ENCODE data around the gene KRTAP9-7. TPM values are rescaled to one million over a fixed set of nuclear protein-coding genes. Genes with fewer than 3 reads are reported as not detected.

KRTAP9-7 gene
- total RNA-seq, 1 experiment from 2014 or later, result not detected

- DNase-seq (ENCODE audit: low read depth), result no peak
Observed at GRCh38 chr17:41271858-41272257, 3.6 kb upstream of the KRTAP9-7 start.

- DNase-seq (ENCODE audit: low read depth), result peak; percentile 65
Observed at GRCh38 chr17:41278176-41278955, 2.9 kb downstream of the KRTAP9-7 start.

GRCh38 chr17:41284043-41284442 is 8.5 kb downstream of the KRTAP9-7 start:
- DNase-seq (ENCODE audit: low read depth), result peak; percentile 42

- DNase-seq (ENCODE audit: low read depth), result peak; percentile 29
Observed at GRCh38 chr17:41284546-41284945, 9.0 kb downstream of the KRTAP9-7 start.

- no peak for DNase-seq (ENCODE audit: low read depth)
Observed at GRCh38 chr17:41287050-41287449, 11.6 kb downstream of the KRTAP9-7 start.

GRCh38 chr17:41294016-41294415 is 18.5 kb downstream of the KRTAP9-7 start:
- DNase-seq (ENCODE audit: low read depth), result no peak

GRCh38 chr17:41296846-41297245 is 21.3 kb downstream of the KRTAP9-7 start:
- DNase-seq (ENCODE audit: low read depth), result no peak

GRCh38 chr17:41298458-41299135 is 23.1 kb downstream of the KRTAP9-7 start:
- no peak for DNase-seq (ENCODE audit: low read depth)

GRCh38 chr17:41301204-41301790 is 25.8 kb downstream of the KRTAP9-7 start:
- peak; percentile 64 for DNase-seq (ENCODE audit: low read depth)

GRCh38 chr17:41301916-41302901 is 26.7 kb downstream of the KRTAP9-7 start, which contains the start of gene KRTAP29-1:
Gene KRTAP29-1, minus strand, starts transcription at chr17:41302851. Its CDS starts 0 bp downstream, at chr17:41302851.
- no peak for DNase-seq (ENCODE audit: low read depth)

GRCh38 chr17:41302981-41303380 is 27.5 kb downstream of the KRTAP9-7 start:
- no peak for DNase-seq (ENCODE audit: low read depth)

- no peak for DNase-seq (ENCODE audit: low read depth)
Observed at GRCh38 chr17:41304091-41304490, 28.6 kb downstream of the KRTAP9-7 start.

GRCh38 chr17:41307647-41308046 is 32.1 kb downstream of the KRTAP9-7 start:
- no peak for DNase-seq (ENCODE audit: low read depth)

- no peak for DNase-seq (ENCODE audit: low read depth)
Observed at GRCh38 chr17:41308251-41308917, 32.9 kb downstream of the KRTAP9-7 start.

GRCh38 chr17:41308918-41309359 is 33.4 kb downstream of the KRTAP9-7 start, which contains the start of gene KRTAP16-1:
Gene KRTAP16-1, minus strand, starts transcription at chr17:41309309. Its CDS starts 56 bp downstream, at chr17:41309253.
- DNase-seq (ENCODE audit: low read depth), result no peak

GRCh38 chr17:41311111-41311510 is 35.6 kb downstream of the KRTAP9-7 start:
- DNase-seq (ENCODE audit: low read depth), result no peak

- no peak for DNase-seq (ENCODE audit: low read depth)
Observed at GRCh38 chr17:41315204-41315794, 39.8 kb downstream of the KRTAP9-7 start, which contains the start of gene KRTAP17-1. Gene KRTAP17-1, minus strand, starts transcription at chr17:41315710. Its CDS starts 60 bp downstream, at chr17:41315650.

GRCh38 chr17:41315814-41316445 is 40.4 kb downstream of the KRTAP9-7 start:
- no peak for DNase-seq (ENCODE audit: low read depth)

- DNase-seq (ENCODE audit: low read depth), result no peak
Observed at GRCh38 chr17:41318231-41318630, 42.7 kb downstream of the KRTAP9-7 start.
